ENCODE data around the gene POP7. TPM values are rescaled to one million over a fixed set of nuclear protein-coding genes. Genes with fewer than 3 reads are reported as not detected.

The POP7 gene
- total RNA-seq, 5 donors from 2014 or later (not counting 1 experiment from before 2014, with no cell fraction given), result 8.3 to 18.1 (median 17.8) TPM

DNA sequence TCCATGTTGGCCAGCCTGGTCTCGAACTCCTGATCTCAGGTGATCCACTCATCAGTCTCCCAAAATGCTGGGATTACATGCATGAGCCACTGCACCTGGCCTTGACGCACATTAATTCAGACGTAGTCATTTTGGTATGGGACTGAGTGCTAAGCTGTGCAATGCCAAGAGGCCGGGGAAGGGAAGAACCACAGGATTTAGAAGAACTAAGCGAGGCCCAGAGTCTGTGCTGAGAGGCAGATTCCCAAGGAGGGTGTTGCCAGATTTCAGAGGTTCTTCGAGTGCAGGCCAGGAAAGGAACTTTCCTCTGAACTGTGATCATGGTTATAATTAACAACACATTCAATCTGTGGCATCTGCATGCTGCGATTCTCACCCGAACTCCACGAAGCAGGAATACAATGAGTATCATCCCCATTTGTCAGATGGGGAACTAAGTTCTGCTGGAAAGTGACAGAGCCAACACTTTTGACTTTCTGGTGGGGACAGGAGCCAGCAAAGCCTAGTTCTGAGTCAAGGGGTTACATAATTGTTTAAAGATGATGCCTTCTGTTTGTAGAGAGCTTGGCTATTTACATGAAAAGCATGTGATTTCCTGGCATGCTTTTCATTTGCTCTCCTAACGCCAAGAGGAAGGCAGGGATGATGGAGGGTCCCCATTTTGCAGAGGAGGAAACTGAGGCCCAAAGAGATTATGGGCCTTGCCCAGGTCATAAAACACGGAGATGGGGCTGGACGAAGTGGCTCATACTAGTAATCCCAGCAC is 21.3 kb downstream of the POP7 start:
- Histone ChIP-seq H3K4me1 (ENCODE audit: control insufficient read depth in 1 of 2, extremely low read depth in 1 of 2, insufficient read depth in 2 of 2, low read length in 2 of 2) (peaks cover 0 to 3% of the 10 kb centered on the region in 2 experiments), H3K27me3 (replicated peaks in 1 of 2; ENCODE audit: control insufficient read depth in 2 of 2, extremely low read depth in 1 of 2, insufficient read depth in 2 of 2, low read length in 1 of 2) (peaks cover 0 to 60% of the 10 kb centered on the region in 2 experiments), H3K9me3 (no peaks in the 10 kb centered on the region), H3K4me3 (ENCODE audit: control insufficient read depth in 1 of 2, extremely low read depth in 1 of 2, low read length in 1 of 2) (no peak overlapping the region), H3K27ac (ENCODE audit: low read length) (no peak overlapping the region), H3K36me3 (ENCODE audit: control insufficient read depth in 2 of 2, extremely low read depth in 1 of 2, insufficient read depth in 1 of 2, low read length in 1 of 2) (no peaks in the 10 kb centered on the region)
- no peak for ATAC-seq (replicated peaks in 1 of 4)
- Mint-ChIP-seq H3K27ac (no peak overlapping the region), H3K4me1 (peaks cover 3 to 7% (median 3%) of the 10 kb centered on the region in 3 donors), H3K9me3 (no peaks in the 10 kb centered on the region), H3K27me3 (peaks cover 24 to 36% of the 10 kb centered on the region in 2 donors), H3K36me3 (no peaks in the 10 kb centered on the region), H3K4me3 (no peak overlapping the region)
- CTCF ChIA-PET, result no interaction called here
- POLR2A ChIA-PET, result no interaction called here
- WGBS (ENCODE audit: insufficient coverage), result 75% methylated on average over 10 of the region's 12 CpGs
- no peak for DNase-seq

DNA sequence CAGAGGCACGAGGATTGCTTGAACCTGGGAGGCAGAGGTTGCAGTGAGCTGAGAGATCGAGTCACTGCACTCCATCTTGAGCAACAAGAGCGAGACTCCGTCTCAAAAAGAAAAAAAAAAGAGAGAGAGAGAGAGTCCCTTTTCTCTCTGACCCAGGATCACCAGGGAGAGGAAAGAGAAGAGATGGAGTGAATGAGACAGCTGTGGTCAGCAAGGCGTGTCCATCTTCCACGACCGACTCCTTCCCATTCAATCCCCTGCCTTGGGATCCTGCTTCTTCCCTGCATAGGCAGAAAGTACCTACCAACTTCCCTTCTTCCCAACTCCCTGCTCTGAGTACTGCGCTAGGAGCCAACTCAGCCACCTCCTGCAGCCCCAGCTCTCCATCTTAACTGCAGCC is 22.3 kb downstream of the POP7 start:
- ATAC-seq (replicated peaks in 1 of 4) (no peak), DNase-seq (no peak)
- Mint-ChIP-seq H3K36me3 (no peaks in the 10 kb centered on the region), H3K4me1 (peaks cover 3 to 7% (median 3%) of the 10 kb centered on the region in 3 donors), H3K9me3 (no peaks in the 10 kb centered on the region), H3K4me3 (no peak overlapping the region), H3K27me3 (peaks cover 15 to 30% of the 10 kb centered on the region in 2 donors), H3K27ac (no peak overlapping the region)
- Histone ChIP-seq H3K9me3 (no peaks in the 10 kb centered on the region), H3K27me3 (replicated peaks in 1 of 2; ENCODE audit: control insufficient read depth in 2 of 2, extremely low read depth in 1 of 2, insufficient read depth in 2 of 2, low read length in 1 of 2) (peaks cover 0 to 55% of the 10 kb centered on the region in 2 experiments), H3K4me3 (ENCODE audit: control insufficient read depth in 1 of 2, extremely low read depth in 1 of 2, low read length in 1 of 2) (no peak overlapping the region), H3K4me1 (ENCODE audit: control insufficient read depth in 1 of 2, extremely low read depth in 1 of 2, insufficient read depth in 2 of 2, low read length in 2 of 2) (peaks cover 0 to 3% of the 10 kb centered on the region in 2 experiments), H3K27ac (ENCODE audit: low read length) (no peak overlapping the region), H3K36me3 (ENCODE audit: control insufficient read depth in 2 of 2, extremely low read depth in 1 of 2, insufficient read depth in 1 of 2, low read length in 1 of 2) (no peaks in the 10 kb centered on the region)
- POLR2A ChIA-PET, result no interaction called here
- CTCF ChIA-PET, result no interaction called here
- 75% methylated on average over 6 of the region's 8 CpGs for WGBS (ENCODE audit: insufficient coverage)

DNA sequence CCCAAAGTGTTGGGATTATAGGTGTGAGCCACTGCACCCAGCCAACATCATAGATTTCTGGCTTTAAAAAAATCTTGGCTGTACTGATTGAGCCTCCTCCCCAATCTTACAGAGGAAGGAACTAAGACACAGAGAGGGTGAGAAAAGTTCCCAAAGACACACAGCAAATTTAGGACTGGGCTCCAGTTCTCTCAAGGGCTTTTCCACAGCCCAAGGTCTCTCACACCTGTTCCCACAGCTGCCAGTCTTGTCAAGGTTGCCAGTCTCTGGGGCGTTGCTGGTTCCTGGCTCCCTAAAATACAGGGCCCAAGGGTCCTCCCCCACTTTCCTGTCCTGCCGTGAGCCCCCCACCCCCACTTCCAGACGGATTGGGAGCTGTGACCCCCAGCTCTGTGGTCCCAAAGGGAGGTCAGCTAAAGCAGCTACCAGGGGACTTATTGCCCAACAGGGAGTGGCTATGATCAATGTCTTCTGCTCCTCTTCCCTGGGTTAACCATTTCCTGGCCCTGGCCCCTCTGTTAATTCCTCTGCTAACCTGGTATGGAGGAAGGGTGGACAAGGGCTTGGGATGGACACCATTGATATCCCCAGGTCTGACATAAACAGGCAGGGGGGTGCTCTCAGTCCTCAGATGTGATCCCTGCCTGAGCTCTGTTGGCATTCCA is 24.3 kb downstream of the POP7 start:
- H3K4me3 ChIP-seq (ENCODE audit: control insufficient read depth in 1 of 2, extremely low read depth in 1 of 2, low read length in 1 of 2), result no peak overlapping the region
- 55% methylated on average over 2 of the region's 3 CpGs for WGBS (ENCODE audit: insufficient coverage)
- peaks cover 11 to 34% of the 10 kb centered on the region in 2 donors for H3K27me3 Mint-ChIP-seq
- no peaks in the 10 kb centered on the region for H3K36me3 ChIP-seq (ENCODE audit: control insufficient read depth in 2 of 2, extremely low read depth in 1 of 2, insufficient read depth in 1 of 2, low read length in 1 of 2)
- H3K36me3 Mint-ChIP-seq, result no peaks in the 10 kb centered on the region
- H3K4me1 Mint-ChIP-seq, result peaks cover 3 to 9% (median 5%) of the 10 kb centered on the region in 3 donors
- POLR2A ChIA-PET, result interaction anchor here in 1 of 2 donors (0.7 kb wide), 1 partner anchor 220 kb away, joined by 3 read pairs; no protein-coding TSS in a partner anchor
- CTCF ChIA-PET, result interaction anchor here (0.5 to 0.6 kb wide), 2 partner anchors 174 to 363 kb away, joined by 4 to 5 read pairs; no protein-coding TSS in a partner anchor
- H3K27ac ChIP-seq (ENCODE audit: low read length), result no peak overlapping the region
- no peaks in the 10 kb centered on the region for H3K9me3 ChIP-seq
- no peak overlapping the region for H3K27ac Mint-ChIP-seq
- ATAC-seq (replicated peaks in 1 of 4) (no peak), DNase-seq (no peak)
- H3K27me3 ChIP-seq (replicated peaks in 1 of 2; ENCODE audit: control insufficient read depth in 2 of 2, extremely low read depth in 1 of 2, insufficient read depth in 2 of 2, low read length in 1 of 2), result peaks cover 0 to 49% of the 10 kb centered on the region in 2 experiments
- no peaks in the 10 kb centered on the region for H3K9me3 Mint-ChIP-seq
- H3K4me3 Mint-ChIP-seq, result no peak overlapping the region
- peaks cover 0 to under 1% of the 10 kb centered on the region in 2 experiments for H3K4me1 ChIP-seq (ENCODE audit: control insufficient read depth in 1 of 2, extremely low read depth in 1 of 2, insufficient read depth in 2 of 2, low read length in 2 of 2)

DNA sequence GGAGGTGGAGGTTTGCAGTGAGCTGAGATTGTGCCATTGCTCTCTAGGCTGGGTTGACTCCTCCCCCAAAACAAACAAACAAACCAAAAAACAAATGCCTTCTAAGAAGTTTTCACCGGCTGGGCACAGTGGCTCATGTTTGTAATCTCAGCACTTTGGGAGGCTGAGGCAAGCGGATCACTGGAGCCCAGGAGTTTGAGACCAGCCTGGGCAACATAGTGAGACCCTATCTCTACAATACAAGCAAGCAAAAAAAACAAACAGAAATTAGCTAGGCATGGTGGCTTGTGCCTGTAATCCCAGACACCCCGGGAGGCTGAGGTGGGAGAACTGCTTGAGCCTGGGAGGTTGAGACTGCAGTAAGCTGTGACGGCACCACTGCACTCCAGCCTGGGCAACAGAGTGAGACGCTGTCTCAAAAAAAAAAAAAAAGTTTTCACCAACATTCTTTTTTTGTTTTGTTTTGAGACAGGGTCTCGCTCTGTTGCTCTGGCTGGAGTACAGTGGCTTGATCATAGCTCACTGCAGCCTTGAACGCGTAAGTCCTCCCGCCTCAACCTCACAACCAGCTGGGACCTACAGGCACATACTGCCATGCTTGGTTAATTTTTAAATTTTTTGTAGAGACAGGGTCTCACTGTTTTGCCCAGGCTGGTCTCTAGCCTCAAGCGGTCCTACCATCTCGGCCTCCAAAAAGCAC is 26.2 kb downstream of the POP7 start:
- Mint-ChIP-seq H3K4me3 (no peak overlapping the region), H3K27ac (no peak overlapping the region), H3K9me3 (no peaks in the 10 kb centered on the region), H3K36me3 (no peaks in the 10 kb centered on the region), H3K27me3 (peaks cover 10 to 34% of the 10 kb centered on the region in 2 donors), H3K4me1 (peaks cover 2 to 7% (median 5%) of the 10 kb centered on the region in 3 donors)
- no peaks in the 10 kb centered on the region for H3K36me3 ChIP-seq (ENCODE audit: control insufficient read depth in 2 of 2, extremely low read depth in 1 of 2, insufficient read depth in 1 of 2, low read length in 1 of 2)
- H3K9me3 ChIP-seq, result no peaks in the 10 kb centered on the region
- ChIA-PET CTCF (no interaction called here), POLR2A (interaction anchor here in 1 of 2 donors (0.6 kb wide), 1 partner anchor 35 kb away, joined by 3 read pairs; no protein-coding TSS in a partner anchor)
- H3K27me3 ChIP-seq (replicated peaks in 1 of 2; ENCODE audit: control insufficient read depth in 2 of 2, extremely low read depth in 1 of 2, insufficient read depth in 2 of 2, low read length in 1 of 2), result peaks cover 0 to 39% of the 10 kb centered on the region in 2 experiments
- H3K4me1 ChIP-seq (ENCODE audit: control insufficient read depth in 1 of 2, extremely low read depth in 1 of 2, insufficient read depth in 2 of 2, low read length in 2 of 2), result no peaks in the 10 kb centered on the region
- no peak overlapping the region for H3K4me3 ChIP-seq (ENCODE audit: control insufficient read depth in 1 of 2, extremely low read depth in 1 of 2, low read length in 1 of 2)
- 90% methylated on average over 2 of the region's 11 CpGs for WGBS (ENCODE audit: insufficient coverage)
- DNase-seq (no peak), ATAC-seq (replicated peaks in 1 of 4) (no peak)
- H3K27ac ChIP-seq (ENCODE audit: low read length), result no peak overlapping the region

DNA sequence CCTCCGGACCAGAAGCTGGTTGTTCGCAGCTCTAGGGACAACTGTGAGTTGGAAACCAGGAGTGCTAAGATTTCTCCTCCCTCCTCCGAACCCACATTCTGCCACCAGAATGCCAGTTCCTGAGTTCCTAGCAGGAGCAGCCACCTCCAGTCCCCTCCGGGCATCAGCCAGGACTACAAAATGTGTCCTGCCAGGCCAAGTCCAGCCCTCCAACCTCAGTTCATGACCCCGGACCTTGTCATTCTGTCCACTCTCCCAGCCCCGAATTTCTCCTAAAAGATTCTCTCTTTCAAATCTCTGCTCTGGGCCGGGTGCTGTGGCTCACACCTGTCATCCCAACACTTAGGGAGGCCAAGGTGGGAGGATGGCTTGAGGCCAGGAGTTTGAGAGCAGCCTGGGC is 29.8 kb downstream of the POP7 start:
- WGBS (ENCODE audit: insufficient coverage), result 100% methylated on average over 1 of the region's 7 CpGs
- ATAC-seq (replicated peaks in 1 of 4) (no peak), DNase-seq (no peak)
- Mint-ChIP-seq H3K9me3 (no peaks in the 10 kb centered on the region), H3K27ac (no peak overlapping the region), H3K4me1 (peaks cover 2 to 7% (median 5%) of the 10 kb centered on the region in 3 donors), H3K36me3 (no peaks in the 10 kb centered on the region), H3K27me3 (peaks cover 0 to 22% of the 10 kb centered on the region in 2 donors), H3K4me3 (no peak overlapping the region)
- Histone ChIP-seq H3K27me3 (replicated peaks in 1 of 2; ENCODE audit: control insufficient read depth in 2 of 2, extremely low read depth in 1 of 2, insufficient read depth in 2 of 2, low read length in 1 of 2) (peaks cover 0 to 29% of the 10 kb centered on the region in 2 experiments), H3K4me1 (ENCODE audit: control insufficient read depth in 1 of 2, extremely low read depth in 1 of 2, insufficient read depth in 2 of 2, low read length in 2 of 2) (no peaks in the 10 kb centered on the region), H3K36me3 (ENCODE audit: control insufficient read depth in 2 of 2, extremely low read depth in 1 of 2, insufficient read depth in 1 of 2, low read length in 1 of 2) (no peaks in the 10 kb centered on the region), H3K4me3 (ENCODE audit: control insufficient read depth in 1 of 2, extremely low read depth in 1 of 2, low read length in 1 of 2) (no peak overlapping the region), H3K9me3 (no peaks in the 10 kb centered on the region), H3K27ac (ENCODE audit: low read length) (no peak overlapping the region)
- CTCF ChIA-PET, result no interaction called here
- POLR2A ChIA-PET, result no interaction called here

DNA sequence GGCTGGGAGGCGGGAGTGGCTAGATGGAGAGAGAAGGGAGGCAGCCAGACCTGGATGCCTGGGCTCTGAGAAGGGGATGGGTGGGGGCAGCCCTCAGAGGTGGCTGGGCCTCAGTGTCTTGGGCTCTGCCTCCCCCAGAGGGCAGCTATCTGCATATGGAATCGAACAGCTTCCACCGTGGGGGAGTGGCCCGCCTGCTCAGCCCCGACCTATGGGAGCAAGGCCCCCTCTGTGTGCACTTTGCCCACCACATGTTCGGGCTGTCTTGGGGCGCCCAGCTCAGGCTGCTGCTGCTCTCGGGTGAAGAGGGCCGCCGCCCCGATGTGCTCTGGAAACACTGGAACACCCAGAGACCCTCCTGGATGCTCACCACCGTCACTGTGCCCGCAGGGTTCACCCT is 30.8 kb downstream of the POP7 start:
- no peaks in the 10 kb centered on the region for H3K36me3 ChIP-seq (ENCODE audit: control insufficient read depth in 2 of 2, extremely low read depth in 1 of 2, insufficient read depth in 1 of 2, low read length in 1 of 2)
- no peak overlapping the region for H3K4me3 ChIP-seq (ENCODE audit: control insufficient read depth in 1 of 2, extremely low read depth in 1 of 2, low read length in 1 of 2)
- no peak overlapping the region for H3K4me3 Mint-ChIP-seq
- WGBS (ENCODE audit: insufficient coverage), result 77% methylated on average over 9 of the region's 13 CpGs
- H3K27ac Mint-ChIP-seq, result no peak overlapping the region
- H3K36me3 Mint-ChIP-seq, result no peaks in the 10 kb centered on the region
- no peaks in the 10 kb centered on the region for H3K9me3 ChIP-seq
- peaks cover 2 to 7% (median 5%) of the 10 kb centered on the region in 3 donors for H3K4me1 Mint-ChIP-seq
- H3K9me3 Mint-ChIP-seq, result no peaks in the 10 kb centered on the region
- H3K27me3 ChIP-seq (replicated peaks in 1 of 2; ENCODE audit: control insufficient read depth in 2 of 2, extremely low read depth in 1 of 2, insufficient read depth in 2 of 2, low read length in 1 of 2), result peaks cover 0 to 25% of the 10 kb centered on the region in 2 experiments
- POLR2A ChIA-PET, result no interaction called here
- ATAC-seq (replicated peaks in 1 of 4) (no peak), DNase-seq (no peak)
- CTCF ChIA-PET, result no interaction called here
- no peaks in the 10 kb centered on the region for H3K4me1 ChIP-seq (ENCODE audit: control insufficient read depth in 1 of 2, extremely low read depth in 1 of 2, insufficient read depth in 2 of 2, low read length in 2 of 2)
- H3K27me3 Mint-ChIP-seq, result peaks cover 0 to 18% of the 10 kb centered on the region in 2 donors
- no peak overlapping the region for H3K27ac ChIP-seq (ENCODE audit: low read length)

Measured in T-cell (primary cell).